ENCODE data around the gene CLCA2.

DNA sequence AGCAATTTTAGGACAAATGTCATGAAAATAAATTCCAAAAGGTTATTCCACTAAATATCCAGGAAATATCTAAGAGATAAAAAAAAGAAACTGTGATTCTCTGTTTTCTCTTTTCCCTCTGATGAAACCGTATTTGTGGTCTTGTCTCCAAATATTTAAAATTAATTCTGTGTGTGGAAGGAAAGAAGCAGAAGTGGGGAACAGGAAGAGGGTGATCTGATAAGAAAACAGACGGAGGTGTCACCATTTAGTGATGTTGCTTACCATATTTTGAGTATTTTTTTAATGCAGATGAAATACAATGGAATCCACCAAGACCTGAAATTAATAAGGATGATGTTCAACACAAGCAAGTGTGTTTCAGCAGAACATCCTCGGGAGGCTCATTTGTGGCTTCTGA lies 74.3 kb downstream of the CLCA2 start:
- TF ChIP-seq POLR2A (IDR thresholded peaks at IDR 0.05) = no peak
- TF ChIP-seq, protein P1, sequence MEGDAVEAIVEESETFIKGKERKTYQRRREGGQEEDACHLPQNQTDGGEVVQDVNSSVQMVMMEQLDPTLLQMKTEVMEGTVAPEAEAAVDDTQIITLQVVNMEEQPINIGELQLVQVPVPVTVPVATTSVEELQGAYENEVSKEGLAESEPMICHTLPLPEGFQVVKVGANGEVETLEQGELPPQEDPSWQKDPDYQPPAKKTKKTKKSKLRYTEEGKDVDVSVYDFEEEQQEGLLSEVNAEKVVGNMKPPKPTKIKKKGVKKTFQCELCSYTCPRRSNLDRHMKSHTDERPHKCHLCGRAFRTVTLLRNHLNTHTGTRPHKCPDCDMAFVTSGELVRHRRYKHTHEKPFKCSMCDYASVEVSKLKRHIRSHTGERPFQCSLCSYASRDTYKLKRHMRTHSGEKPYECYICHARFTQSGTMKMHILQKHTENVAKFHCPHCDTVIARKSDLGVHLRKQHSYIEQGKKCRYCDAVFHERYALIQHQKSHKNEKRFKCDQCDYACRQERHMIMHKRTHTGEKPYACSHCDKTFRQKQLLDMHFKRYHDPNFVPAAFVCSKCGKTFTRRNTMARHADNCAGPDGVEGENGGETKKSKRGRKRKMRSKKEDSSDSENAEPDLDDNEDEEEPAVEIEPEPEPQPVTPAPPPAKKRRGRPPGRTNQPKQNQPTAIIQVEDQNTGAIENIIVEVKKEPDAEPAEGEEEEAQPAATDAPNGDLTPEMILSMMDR (IDR thresholded peaks at IDR 0.05) = no peak

Data from esophagus squamous epithelium (tissue), 4 donors.